ENCODE results near the gene VEZT.
"Not testable (repeated sequence)": the region's sequence is repeated elsewhere in the genome, so short reads cannot be mapped to it uniquely, and the experiment has no call there.

Gene VEZT

GRCh38 chr12:95217377-95218149 is at the start of gene VEZT, which contains the start of gene FGD6:
Gene VEZT, plus strand, starts transcription at chr12:95217807. Its CDS starts 44 bp downstream, at chr12:95217851.
Gene FGD6, minus strand, starts transcription at chr12:95217467. Its CDS starts 227 bp downstream, at chr12:95217240.
- in situ Hi-C loops (cut with MboI; ENCODE audit: low sequenced_read_pairs): no loop called here

DNA sequence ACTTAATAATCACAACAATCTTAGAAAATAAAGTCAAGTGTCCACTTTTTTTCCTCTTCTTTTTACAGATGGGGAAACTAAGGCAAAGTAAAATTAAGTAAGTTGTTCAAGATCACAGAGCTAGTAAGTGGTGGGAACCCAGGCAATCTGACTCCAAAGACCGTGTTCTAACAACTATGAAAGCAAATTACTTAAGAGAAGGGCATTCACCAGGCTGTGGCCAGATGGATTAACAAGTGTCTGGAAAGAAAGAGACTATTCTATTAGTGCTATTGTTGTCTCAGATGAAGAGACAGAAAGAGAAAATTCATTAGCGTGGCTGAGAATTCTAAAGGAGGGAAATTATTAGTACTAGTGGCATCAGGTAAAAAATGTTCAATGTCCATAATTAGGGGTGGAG is 48.9 kb upstream of the VEZT start:
- in situ Hi-C loops (cut with MboI; ENCODE audit: low sequenced_read_pairs): no loop called here

- in situ Hi-C loops (cut with MboI; ENCODE audit: low sequenced_read_pairs): no loop called here
Observed at GRCh38 chr12:95169368-95169767, 48.2 kb upstream of the VEZT start.

DNA sequence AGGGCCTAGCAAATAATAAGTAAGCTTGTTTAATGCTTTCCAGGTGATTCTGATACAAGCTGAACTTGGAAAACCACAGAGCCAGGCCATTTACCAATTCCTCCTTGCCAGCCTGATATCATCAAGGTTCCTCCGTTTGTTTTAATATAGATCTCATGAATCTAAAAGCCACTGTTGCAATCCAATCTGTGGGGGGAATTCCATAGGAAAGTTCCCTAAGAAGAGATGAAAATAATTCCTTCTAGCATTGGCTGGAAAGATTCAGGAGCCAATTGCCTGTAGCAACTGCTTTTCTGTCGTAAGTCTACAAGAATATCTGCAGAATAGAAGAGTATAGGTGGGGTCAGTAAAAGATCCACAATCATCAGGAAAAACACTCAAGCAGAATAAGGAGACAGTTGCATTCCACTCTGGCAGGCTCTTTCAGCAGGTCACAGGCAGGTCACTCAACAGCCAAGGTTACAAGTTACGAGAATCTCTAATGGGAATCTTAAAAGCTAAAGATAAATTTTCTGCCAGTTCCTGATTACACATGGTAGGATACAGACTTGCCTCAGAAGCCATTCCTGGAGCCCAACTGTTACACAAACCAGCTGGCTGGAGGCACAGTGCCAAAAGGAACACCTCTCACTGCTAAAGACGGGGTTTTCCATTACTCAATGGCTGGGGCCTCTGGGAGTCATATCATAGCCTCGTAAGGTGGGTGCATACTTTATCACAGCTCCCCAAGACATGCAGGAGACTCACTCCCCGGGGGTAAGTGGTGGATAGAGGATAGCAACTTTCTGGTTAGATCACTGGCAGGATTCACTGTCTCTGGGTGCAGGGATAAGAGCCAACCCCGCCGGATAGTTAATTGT is 44.0 kb upstream of the VEZT start:
- in situ Hi-C loops (cut with MboI; ENCODE audit: low sequenced_read_pairs): no loop called here

- in situ Hi-C loops (cut with MboI; ENCODE audit: low sequenced_read_pairs): no loop called here
Observed at GRCh38 chr12:95177201-95177768, 40.3 kb upstream of the VEZT start.

DNA sequence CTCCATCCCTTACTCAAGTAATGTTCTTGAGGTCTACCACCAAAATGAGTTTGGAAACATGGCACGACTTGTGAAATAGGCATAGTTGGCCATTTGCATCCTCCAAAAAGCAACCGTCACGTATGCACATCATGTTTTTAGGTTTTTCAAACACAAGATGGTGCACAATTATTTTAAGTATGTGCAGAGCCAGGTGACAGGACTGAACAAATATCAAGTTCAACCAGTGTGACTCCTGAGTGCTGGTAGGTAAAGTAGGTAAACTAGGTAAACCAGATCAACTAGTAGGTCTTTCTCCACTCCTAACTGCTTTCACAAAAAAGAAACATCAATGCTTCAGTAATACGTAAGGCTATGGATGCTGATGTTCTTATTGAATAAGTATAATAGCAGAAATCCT is 39.5 kb upstream of the VEZT start:
- in situ Hi-C loops (cut with MboI; ENCODE audit: low sequenced_read_pairs): no loop called here

GRCh38 chr12:95179011-95179410 is 38.6 kb upstream of the VEZT start:
- in situ Hi-C loops (cut with MboI; ENCODE audit: low sequenced_read_pairs): no loop called here

- in situ Hi-C loops (cut with MboI; ENCODE audit: low sequenced_read_pairs): no loop called here
Observed at GRCh38 chr12:95181103-95181502, 36.5 kb upstream of the VEZT start.

DNA sequence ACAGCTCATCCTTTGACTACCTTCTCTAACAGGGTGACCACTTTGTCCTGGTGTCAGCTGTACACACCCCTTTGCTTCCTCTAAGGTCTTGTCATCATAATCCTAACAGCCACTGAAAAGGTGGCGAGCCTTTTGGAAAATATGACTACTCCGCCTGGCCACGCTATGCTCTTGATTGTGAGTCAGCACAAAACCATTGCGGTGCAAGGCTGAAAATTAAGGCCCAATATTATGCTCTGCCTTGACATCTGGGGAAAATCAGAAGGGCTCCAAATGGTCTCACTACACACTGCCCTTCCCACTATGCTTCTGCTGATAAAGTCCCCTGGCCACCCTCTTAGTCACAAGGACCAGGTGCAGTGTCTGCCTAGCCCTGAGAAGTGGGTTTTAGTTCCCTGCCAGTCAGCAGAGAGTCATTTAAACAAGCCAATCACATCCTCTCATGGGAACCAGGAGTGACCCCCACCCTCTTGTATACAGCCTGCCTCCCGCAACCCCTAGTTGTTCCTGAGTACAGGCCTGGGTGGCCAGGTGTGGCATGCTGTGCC is 34.7 kb upstream of the VEZT start:
- in situ Hi-C loops (cut with MboI; ENCODE audit: low sequenced_read_pairs): no loop called here

DNA sequence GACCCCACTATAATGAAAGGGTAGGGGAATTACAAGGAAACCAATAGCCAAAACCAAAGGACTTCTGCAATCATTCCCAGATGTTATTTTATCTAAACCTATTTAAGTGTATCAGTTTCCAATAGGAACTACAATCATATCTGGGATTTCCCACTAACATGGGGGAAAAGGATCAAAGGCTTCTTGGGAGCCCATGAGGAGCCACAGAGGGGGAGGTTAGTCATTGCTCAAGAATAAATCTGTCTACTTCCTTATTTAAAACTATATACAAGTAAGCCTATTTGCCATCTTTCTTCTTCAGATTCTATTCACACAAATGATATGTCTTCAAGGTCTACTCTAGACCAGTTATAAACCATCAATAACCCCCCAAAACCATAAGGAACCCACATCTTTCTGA is 33.5 kb upstream of the VEZT start:
- in situ Hi-C loops (cut with MboI; ENCODE audit: low sequenced_read_pairs): no loop called here

DNA sequence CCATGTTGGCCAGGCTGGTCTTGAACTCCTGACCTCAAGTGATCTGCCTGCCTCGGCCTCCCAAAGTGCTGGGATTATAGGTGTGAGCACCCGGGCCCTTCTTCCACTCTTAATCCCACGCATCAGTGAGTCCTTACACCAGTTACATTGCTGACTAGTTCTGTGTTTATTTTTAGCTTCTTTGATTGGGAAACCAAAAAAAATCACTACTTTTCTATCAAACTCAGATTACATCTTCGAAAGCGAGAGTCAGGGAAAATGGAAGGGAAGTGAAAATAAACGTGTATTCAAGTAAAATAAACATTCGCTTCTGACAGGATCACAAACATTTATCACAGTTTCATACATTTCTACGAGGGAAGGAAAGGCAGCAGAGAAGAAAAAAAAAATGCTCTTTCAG is 32.5 kb upstream of the VEZT start:
- in situ Hi-C loops (cut with MboI; ENCODE audit: low sequenced_read_pairs): no loop called here

DNA sequence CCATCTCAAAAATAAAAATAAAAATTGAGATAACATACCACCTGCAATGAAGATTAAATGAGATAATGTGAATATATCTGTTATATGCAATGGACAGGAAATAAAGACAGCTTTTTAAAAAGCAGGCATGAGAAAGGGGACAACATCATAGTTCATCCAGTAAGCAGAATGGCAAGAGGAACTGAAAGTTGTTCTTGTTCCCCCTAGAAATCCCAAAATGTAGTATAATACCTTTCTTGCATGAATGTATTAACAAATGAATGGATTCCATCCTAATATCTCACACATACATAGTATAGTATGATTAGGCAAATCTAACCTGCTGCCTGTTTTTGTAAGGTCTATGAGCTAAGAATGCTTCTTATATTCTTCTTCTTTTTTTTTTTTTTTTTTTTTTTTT is 31.8 kb upstream of the VEZT start:
- in situ Hi-C loops (cut with MboI; ENCODE audit: low sequenced_read_pairs): no loop called here

DNA sequence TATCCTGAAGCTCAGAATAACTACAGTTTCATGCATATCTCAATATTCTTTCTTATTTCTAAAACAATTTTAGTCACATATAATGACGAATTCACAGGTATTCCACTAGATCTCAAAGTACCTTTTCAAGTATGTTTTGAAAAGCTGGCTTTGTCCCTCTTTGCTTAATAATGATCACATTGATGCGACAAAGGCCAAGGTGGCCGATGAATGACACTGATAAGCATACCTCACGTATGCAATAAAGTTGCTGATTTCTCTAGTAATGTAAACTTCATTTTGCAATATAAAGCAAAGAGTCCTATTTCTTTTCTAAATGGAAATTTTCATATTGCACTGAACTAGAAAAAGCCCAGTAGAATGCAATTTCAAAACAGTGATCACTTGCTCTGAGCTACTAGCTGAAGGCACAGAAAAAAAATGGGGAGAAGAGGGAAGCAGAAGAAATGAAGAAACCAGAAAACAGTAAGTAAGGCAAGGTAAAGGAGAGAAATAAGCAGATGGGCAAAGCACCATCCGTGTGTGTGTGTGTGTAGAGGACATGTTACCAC is 29.7 kb upstream of the VEZT start:
- in situ Hi-C loops (cut with MboI; ENCODE audit: low sequenced_read_pairs): no loop called here

DNA sequence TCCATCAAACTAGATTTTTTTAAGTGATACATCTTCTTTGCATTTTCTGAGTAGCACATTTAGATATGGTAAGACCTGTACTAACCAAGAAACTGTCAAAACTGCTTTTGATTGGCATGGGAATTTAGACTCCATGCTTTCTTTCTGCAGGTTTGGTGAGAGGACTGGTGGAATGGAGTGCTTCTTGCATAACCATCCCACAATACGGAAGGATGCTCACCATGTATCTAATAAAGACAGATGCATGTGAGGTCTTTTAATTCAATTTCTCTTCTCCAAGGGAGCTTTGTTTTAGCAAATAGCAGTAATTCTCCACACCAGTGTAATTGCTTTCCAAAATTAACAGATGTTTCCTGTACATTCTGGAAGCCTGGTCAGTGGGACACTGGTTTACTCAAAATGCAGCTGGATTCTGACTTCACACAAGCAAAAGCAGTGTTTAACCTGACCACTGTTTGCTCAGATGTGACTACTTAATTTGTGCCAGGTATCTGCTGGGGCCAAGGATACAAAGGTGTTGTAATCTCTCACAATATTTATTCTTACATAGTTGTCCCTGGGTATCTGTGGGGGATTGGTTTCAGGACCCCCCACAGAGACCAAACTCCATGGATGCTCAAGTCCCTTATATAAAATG is 26.4 kb upstream of the VEZT start:
- in situ Hi-C loops (cut with MboI; ENCODE audit: low sequenced_read_pairs): no loop called here

GRCh38 chr12:95192271-95192670 is 25.3 kb upstream of the VEZT start:
- in situ Hi-C loops (cut with MboI; ENCODE audit: low sequenced_read_pairs): no loop called here

DNA sequence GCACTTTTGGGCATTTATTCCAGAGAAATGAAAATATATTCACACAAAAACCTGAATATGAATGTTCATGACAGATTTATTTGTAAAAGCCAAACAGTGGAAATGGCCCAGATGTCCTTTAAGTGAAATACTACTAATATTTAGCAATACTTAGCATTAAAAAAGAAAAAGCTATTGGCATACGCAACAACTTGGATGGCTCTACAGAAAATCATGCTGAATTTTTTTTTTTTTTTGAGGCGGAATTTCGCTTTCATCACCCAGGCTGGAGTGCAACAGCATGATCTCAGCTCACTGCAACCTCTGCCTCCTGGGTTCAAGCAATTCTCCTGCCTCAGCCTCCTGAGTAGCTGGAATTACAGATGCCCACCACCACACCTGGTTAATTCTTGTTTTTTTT is 24.5 kb upstream of the VEZT start:
- in situ Hi-C loops (cut with MboI; ENCODE audit: low sequenced_read_pairs): no loop called here

DNA sequence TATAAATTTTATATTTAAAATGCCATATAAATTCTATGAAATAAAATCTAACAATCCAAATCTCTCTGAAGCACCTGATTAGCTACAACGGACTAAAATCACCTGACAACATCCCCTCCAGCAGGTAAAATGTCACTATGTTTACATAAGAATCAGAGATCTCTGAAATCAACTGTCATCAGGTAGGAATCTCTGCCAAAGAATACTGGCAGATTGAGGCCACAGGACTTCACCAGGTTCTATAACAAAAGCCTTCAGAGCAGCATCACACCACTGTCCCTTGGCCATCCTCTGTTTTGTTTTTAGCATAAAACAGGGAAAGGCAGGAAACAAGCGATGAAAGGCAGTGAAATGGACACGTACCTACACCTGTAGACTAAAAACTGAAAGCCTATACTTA is 22.5 kb upstream of the VEZT start:
- in situ Hi-C loops (cut with MboI; ENCODE audit: low sequenced_read_pairs): no loop called here

GRCh38 chr12:95196875-95197569 is 20.6 kb upstream of the VEZT start:
- in situ Hi-C loops (cut with MboI; ENCODE audit: low sequenced_read_pairs): not testable (repeated sequence)

GRCh38 chr12:95197636-95198035 is 20.0 kb upstream of the VEZT start:
- in situ Hi-C loops (cut with MboI; ENCODE audit: low sequenced_read_pairs): no loop called here

DNA sequence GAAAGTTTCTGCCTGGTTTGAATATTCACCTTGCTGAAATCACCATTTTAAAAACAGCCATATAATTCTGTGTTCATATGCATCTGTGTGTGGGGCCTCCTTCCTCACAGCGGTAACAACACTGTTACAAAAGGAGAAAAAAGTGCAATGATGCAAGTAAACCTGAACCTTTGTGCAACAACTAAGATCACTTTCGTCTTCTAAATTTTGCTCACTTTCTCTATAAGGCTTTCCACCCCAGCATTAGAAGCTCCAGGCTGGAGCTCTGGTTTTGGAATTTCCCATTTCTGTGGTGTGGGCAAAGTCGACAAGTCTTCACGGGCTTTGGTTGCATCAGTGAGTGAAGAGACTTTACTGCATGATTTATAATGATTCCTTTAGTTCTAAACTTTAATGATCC is 18.7 kb upstream of the VEZT start:
- in situ Hi-C loops (cut with MboI; ENCODE audit: low sequenced_read_pairs): no loop called here
